HG03460 (cell line): ENCODE data around the gene EIF2A.

Source experiments
- ATAC-seq: cut with Tn5 transposase; IDR thresholded peaks from one replicate; pipeline ENCODE4 v1.9.1; 2021; ENCODE audit not compliant: unreplicated experiment

EIF2A gene

GRCh38 chr3:150543128-150543527, 3.5 kb upstream of the EIF2A start:
- ATAC-seq: no peak

GRCh38 chr3:150543531-150543930, 3.1 kb upstream of the EIF2A start:
- no peak for ATAC-seq

GRCh38 chr3:150544041-150544440, 2.5 kb upstream of the EIF2A start:
- no peak for ATAC-seq

GRCh38 chr3:150544726-150545125, 1.9 kb upstream of the EIF2A start:
- ATAC-seq: no peak

GRCh38 chr3:150545419-150546225, 965 bp upstream of the EIF2A start:
- peak; percentile 16 for ATAC-seq

GRCh38 chr3:150547045-150547741, 606 bp downstream of the EIF2A start:
- ATAC-seq: no peak

GRCh38 chr3:150555859-150556436, 9.4 kb downstream of the EIF2A start:
- ATAC-seq: no peak

- no peak for ATAC-seq
Measured at GRCh38 chr3:150556792-150557191, 10.2 kb downstream of the EIF2A start.

GRCh38 chr3:150557725-150558124, 11.1 kb downstream of the EIF2A start:
- no peak for ATAC-seq

- no peak for ATAC-seq
Measured at GRCh38 chr3:150564243-150564642, 17.7 kb downstream of the EIF2A start.

- no peak for ATAC-seq
Measured at GRCh38 chr3:150567328-150567727, 20.7 kb downstream of the EIF2A start.

GRCh38 chr3:150577855-150578254, 31.3 kb downstream of the EIF2A start:
- ATAC-seq: no peak

GRCh38 chr3:150581174-150581573, 34.6 kb downstream of the EIF2A start:
- no peak for ATAC-seq

- ATAC-seq: peak; percentile 60
Measured at GRCh38 chr3:150582620-150583019, 36.0 kb downstream of the EIF2A start.

- ATAC-seq: peak; percentile 72
Measured at GRCh38 chr3:150583028-150583427, 36.4 kb downstream of the EIF2A start.

- ATAC-seq: no peak
Measured at GRCh38 chr3:150588027-150588830, 41.6 kb downstream of the EIF2A start.

- no peak for ATAC-seq
Measured at GRCh38 chr3:150589759-150590158, 43.2 kb downstream of the EIF2A start.

GRCh38 chr3:150594150-150594549, 47.6 kb downstream of the EIF2A start:
- no peak for ATAC-seq

- no peak for ATAC-seq
Measured at GRCh38 chr3:150597646-150598045, 51.1 kb downstream of the EIF2A start.

GRCh38 chr3:150599611-150600297, 53.2 kb downstream of the EIF2A start:
- ATAC-seq: peak; percentile 22
